HPDE6-E6E7 (cell line): Measurements from ENCODE around the gene HUNK.

Experiments
- DNase-seq: peaks from one replicate; pipeline ENCODE4 v3.0.0; 2011; ENCODE audit warnings: missing footprints; ENCODE audit errors: extremely low spot score

HUNK gene

GRCh38 chr21:32044205-32045180 is 171.7 kb downstream of the HUNK start:
- DNase-seq, result no peak

- no peak for DNase-seq
Measured at GRCh38 chr21:32046191-32046590, 173.4 kb downstream of the HUNK start.

GRCh38 chr21:32048353-32048752 is 175.5 kb downstream of the HUNK start:
- DNase-seq, result no peak
